D721Med (cell line): ENCODE results near the gene TXNL4B.

Experiments used
- DNase-seq: peaks from one replicate; pipeline ENCODE4 v3.0.0; 2011; ENCODE audit warnings: low spot score; ENCODE audit not compliant: insufficient read length
- FAIRE-seq: peaks from 2 replicates; lab custom pipeline; 2011; peaks lifted over from hg19 to GRCh38; lab: Jason Lieb, UNC
- CTCF ChIP-seq: IDR thresholded peaks from 2 replicates; pipeline ENCODE4 v1.5.1; 2012; ENCODE audit warnings: mild to moderate bottlenecking, control low read depth; ENCODE audit not compliant: insufficient read depth; ENCODE audit errors: missing control alignments

The TXNL4B gene

DNA sequence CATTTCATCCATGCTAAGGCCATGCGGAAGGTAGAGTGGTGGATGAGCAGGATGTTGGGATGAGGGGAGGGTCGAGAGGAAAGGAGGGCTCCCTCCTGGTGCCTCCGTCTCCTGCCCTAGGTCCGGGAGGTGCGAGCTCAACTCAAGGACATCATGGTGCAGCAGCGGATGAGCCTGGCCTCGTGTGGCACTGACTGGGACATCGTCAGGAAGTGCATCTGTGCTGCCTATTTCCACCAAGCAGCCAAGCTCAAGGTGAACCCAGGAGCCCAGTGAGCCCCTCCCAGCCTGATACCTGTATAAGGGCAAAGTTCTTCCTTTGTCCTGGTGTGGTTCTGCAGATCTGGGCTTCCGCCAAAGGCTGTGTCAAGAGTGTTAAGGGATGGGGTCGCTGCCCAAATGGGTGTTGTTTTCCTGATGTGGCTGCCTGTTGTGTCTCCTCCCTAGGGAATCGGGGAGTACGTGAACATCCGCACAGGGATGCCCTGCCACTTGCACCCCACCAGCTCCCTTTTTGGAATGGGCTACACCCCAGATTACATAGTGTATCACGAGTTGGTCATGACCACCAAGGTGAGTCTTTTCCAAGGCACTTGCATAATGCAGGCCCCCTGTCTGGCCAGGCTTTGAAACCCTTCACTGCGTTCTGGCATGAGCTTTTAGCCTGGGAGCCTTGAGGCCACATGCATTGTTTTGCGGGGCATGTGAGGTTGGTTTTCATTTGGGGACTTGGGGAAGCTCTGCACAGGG lies 15.1 kb upstream of the TXNL4B start:
- TF ChIP-seq CTCF, result no peak
- no peak for FAIRE-seq
- no peak for DNase-seq

DNA sequence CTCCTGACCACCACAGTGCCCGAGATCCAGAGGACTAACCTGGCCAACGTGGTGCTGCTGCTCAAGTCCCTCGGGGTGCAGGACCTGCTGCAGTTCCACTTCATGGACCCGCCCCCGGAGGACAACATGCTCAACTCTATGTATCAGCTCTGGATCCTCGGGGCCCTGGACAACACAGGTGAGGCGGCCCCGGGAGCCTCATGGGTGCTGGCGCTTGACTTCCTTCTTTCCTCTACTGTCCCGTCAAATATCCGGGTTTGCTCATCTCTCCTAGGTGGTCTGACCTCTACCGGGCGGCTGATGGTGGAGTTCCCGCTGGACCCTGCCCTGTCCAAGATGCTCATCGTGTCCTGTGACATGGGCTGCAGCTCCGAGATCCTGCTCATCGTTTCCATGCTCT lies 14.0 kb upstream of the TXNL4B start:
- FAIRE-seq, result no peak
- DNase-seq, result no peak
- TF ChIP-seq CTCF, result no peak

- DNase-seq (no peak), FAIRE-seq (no peak)
- TF ChIP-seq CTCF, result no peak
Observed at GRCh38 chr16:72105978-72106377, 12.6 kb upstream of the TXNL4B start.

DNA sequence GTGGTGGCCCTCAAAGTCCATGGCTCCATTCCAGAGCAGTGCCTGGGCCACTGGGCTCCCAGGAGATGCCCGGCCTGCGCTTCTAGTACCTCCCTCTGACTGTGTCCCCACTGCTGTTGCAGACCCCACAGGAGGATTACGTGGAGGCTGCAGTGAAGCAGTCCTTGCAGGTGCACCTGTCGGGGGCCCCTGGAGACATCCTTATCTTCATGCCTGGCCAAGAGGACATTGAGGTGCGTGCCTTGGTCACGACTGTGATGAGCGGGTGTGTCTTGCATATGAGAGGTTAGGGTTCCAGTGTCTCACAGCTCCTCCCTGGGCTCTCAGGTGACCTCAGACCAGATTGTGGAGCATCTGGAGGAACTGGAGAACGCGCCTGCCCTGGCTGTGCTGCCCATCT lies 11.5 kb upstream of the TXNL4B start:
- TF ChIP-seq CTCF, result no peak
- no peak for FAIRE-seq
- DNase-seq, result no peak

DNA sequence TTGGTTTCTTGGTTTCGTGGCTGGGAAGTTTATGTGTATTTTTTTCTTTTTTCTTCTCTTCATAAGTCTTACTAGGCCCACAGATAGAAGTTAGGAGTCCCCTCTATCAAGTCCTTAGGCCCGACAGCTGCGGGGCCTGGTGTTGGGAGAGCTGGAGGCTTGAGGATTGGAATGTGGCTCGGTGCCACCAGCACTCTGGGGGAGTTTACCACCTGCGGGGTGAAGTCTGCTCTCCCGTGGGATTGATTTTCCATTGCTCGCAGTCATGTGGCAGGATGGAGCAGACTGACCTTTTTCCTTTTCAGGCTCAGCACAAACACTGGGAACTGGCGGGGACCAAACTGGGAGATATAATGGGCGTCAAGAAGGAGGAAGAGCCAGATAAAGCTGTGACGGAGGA lies 7.8 kb upstream of the TXNL4B start:
- FAIRE-seq (no peak), DNase-seq (no peak)
- TF ChIP-seq CTCF, result no peak

DNA sequence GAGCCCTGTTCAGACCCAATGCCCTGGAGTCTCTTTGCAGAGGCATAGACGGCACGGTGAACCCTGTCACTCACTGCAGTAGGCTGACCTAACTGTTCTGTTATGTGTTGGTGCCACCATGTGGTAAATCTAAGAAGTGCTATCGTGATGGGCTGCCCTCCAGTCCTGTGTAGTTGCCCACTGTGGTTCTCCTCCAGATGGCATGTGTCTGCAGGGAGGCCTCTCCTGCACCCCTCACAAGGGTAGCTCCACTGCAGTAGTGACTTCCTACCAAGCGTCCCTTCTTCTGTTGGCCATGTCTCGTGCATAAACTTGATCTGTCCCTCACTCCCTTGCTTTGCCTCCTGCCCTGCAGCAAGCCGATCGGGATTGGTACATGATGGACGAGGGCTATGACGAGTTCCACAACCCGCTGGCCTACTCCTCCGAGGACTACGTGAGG lies 6.0 kb upstream of the TXNL4B start:
- peak; percentile 44 for DNase-seq
- peak; percentile 58 for TF ChIP-seq CTCF
- no peak for FAIRE-seq

DNA sequence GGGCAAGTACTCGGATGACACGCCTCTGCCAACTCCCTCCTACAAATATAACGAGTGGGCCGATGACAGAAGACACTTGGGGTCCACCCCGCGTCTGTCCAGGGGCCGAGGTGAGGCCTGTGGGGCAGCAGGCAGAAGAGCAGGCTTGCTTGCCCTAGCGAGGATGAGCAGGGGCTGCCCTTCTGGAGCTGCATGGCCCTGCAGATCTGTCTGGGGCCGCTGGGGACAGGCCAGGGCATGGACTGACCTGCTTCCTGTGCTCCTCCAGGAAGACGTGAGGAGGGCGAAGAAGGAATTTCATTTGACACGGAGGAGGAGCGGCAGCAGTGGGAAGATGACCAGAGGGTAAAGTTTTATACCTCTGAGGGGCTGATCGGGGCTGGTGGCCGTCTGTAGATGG lies 5.5 kb upstream of the TXNL4B start:
- TF ChIP-seq CTCF, result no peak
- FAIRE-seq (no peak), DNase-seq (no peak)
